Esophagus squamous epithelium (tissue), 4 donors: ENCODE measurements around the gene ADAMTS9.

Source experiments
- CTCF ChIP-seq, 6 experiments: fragments of 450-650 bp in 4 of 6; fragments of 200-600 bp in 2 of 6; sonication (generic) in 2 of 6; IDR thresholded peaks; one replicate each; pipeline ENCODE4 v1.5.1; 2016 to 2019; ENCODE audit warnings: antibody characterized with exemption in 6 of 6, mild to moderate bottlenecking in 4 of 6, moderate library complexity in 4 of 6
- POLR2A ChIP-seq, 4 donors: fragments of 450-650 bp; IDR thresholded peaks; one replicate each; pipeline ENCODE4 v1.6.1; 2017; ENCODE audit warnings: antibody characterized with exemption in 4 of 4, mild to moderate bottlenecking in 4 of 4, moderate library complexity in 3 of 4

DNA sequence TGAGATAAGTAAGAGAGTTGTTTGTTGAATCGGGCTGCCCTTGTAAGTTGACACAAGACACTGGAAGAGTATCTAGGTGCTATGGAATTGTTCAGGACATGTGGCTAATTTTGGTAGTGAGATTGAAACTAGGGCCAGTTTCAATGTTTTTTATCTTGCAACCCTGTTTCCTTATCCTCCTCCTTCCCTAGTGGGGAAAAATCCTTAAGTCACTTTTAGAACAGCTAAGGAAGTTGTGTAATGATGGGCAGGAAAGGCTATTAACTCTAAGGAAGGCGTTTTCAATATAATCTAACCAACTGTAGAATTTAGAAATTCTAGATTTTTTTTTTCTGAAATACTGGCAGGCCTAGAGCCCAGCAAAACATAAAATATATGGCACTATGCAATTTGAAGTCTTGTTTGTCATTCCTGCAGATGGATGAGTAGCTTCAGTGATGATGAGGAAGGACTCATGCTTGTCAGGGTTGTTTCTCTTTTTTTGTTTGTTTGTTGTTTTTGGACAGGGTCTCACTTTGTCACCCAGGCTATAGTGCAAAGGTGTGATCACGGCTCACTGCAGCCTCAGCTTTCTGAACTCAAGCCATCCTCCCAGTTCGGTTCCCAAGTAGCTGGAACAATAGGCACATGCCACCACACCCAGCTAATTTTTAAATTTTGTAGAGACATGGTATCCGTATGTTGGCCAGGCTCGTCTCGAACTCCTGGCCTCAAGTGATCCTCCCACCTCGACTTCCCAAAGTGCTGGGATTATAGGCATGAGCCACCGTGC is 27.6 kb upstream of the ADAMTS9 start:
- TF ChIP-seq CTCF (IDR thresholded peaks at IDR 0.05) (no peak), POLR2A (IDR thresholded peaks at IDR 0.05) (no peak)
